Type B pancreatic cell (in vitro differentiated cells): ENCODE data around the gene GRK3. TPM values are rescaled to one million over a fixed set of nuclear protein-coding genes. Genes with fewer than 3 reads are reported as not detected.

ENCODE experiments used
- DNase-seq: peaks from one replicate; pipeline ENCODE4 v3.0.0; 2021; ENCODE audit warnings: mixed read lengths; ENCODE audit not compliant: unreplicated experiment; ENCODE audit errors: extremely low spot score
- H3K27ac Mint-ChIP-seq: 2 replicates; pipeline ENCODE4 v1.8.0; 2021; ENCODE audit warnings: mild to moderate bottlenecking, mixed read lengths
- H3K27me3 Mint-ChIP-seq: 2 replicates; pipeline ENCODE4 v1.8.0; 2021; ENCODE audit warnings: mixed read lengths
- H3K36me3 Mint-ChIP-seq: 2 replicates; pipeline ENCODE4 v1.8.0; 2021; ENCODE audit warnings: mixed read lengths
- H3K4me1 Mint-ChIP-seq: one replicate; pipeline ENCODE4 v1.8.0; 2021; ENCODE audit warnings: mixed read lengths; ENCODE audit not compliant: unreplicated experiment
- H3K4me3 Mint-ChIP-seq: 2 replicates; pipeline ENCODE4 v1.8.0; 2021; ENCODE audit warnings: mild to moderate bottlenecking, mixed read lengths
- H3K9me3 Mint-ChIP-seq: 2 replicates; pipeline ENCODE4 v1.8.0; 2021; ENCODE audit warnings: mixed read lengths
- total RNA-seq: library from RNA; stranded (reverse); gene quantifications from 2 replicates; pipeline ENCODE4 v1.2.1, GENCODE V29; 2021; ENCODE audit warnings: low replicate concordance
- TF ChIP-seq, protein P1 (sequence below): fragments of 200-600 bp; sonication (generic); conservative IDR thresholded peaks from 2 replicates; pipeline ENCODE4 v1.5.0; 2021; ENCODE audit warnings: antibody characterized with exemption, mild to moderate bottlenecking

Gene GRK3
- total RNA-seq, 1 donor from 2014 or later, result 14.0 TPM

DNA sequence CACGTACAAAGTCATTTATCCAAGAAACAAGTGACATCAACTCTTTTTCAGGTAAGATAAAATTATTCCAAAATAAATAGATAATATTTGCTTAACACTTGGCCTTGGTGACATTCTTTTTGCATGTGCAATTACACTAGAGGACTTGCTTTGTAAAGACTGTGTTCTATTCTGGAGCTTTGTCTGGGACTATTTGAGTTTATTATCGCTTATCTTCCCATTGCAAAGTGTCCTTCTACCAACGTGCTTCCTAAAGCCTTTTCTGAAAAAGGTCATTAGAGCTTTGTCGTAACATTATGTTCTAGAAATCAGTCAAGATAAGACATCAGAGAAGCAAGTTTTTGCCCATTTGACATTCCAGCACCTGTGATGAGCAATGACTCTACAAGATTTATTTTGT is 99.2 kb downstream of the GRK3 start:
- Mint-ChIP-seq H3K9me3 (no peaks in the 10 kb centered on the region), H3K36me3 (peaks cover 3% of the 10 kb centered on the region), H3K4me3 (no peak overlapping the region), H3K27ac (no peak overlapping the region), H3K4me1 (peaks cover 6% of the 10 kb centered on the region), H3K27me3 (peaks cover 3% of the 10 kb centered on the region)
- TF ChIP-seq, protein P1, sequence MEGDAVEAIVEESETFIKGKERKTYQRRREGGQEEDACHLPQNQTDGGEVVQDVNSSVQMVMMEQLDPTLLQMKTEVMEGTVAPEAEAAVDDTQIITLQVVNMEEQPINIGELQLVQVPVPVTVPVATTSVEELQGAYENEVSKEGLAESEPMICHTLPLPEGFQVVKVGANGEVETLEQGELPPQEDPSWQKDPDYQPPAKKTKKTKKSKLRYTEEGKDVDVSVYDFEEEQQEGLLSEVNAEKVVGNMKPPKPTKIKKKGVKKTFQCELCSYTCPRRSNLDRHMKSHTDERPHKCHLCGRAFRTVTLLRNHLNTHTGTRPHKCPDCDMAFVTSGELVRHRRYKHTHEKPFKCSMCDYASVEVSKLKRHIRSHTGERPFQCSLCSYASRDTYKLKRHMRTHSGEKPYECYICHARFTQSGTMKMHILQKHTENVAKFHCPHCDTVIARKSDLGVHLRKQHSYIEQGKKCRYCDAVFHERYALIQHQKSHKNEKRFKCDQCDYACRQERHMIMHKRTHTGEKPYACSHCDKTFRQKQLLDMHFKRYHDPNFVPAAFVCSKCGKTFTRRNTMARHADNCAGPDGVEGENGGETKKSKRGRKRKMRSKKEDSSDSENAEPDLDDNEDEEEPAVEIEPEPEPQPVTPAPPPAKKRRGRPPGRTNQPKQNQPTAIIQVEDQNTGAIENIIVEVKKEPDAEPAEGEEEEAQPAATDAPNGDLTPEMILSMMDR, result no peak
- no peak for DNase-seq

DNA sequence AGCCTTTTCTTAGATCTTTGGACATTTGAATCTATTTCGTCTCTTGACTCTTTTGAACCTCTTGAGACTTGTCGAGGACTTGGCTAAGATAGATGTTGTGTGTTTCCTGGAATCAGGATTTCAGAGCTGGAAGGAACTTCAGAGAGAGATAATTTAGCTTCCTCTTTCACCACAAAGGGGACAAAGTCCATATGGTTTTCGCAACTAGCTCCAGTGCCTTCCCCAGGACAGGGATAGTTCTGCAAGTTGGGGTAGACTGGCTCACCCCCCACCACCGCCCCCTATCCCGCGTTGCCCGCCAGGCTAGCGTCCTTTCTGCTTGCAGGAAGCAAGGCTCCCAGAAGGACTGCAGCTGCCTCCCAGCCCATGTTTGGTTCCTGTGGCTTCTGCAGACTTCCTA is 101.8 kb downstream of the GRK3 start:
- DNase-seq, result no peak
- H3K27ac Mint-ChIP-seq, result no peak overlapping the region
- peaks cover 7% of the 10 kb centered on the region for H3K4me1 Mint-ChIP-seq

DNA sequence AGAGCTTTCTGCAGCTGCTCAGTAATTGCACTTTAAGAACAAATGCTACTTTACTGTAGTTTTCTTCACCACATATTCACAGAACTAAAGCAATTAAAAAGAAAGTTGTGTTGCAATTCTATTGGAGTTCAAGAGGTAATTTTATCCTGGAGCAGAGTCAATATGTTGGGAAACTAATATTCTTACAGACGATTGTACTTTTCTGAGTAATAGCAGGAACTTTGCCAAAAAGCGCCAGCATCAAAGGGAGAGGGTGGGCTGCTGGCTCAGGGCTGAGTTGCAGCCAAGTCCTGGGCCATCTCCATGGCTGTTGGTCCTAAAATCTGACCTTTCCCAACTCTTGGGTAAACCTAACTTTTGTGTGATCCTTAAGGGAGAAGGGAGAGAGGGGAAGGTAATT is 104.0 kb downstream of the GRK3 start:
- Mint-ChIP-seq H3K27ac (no peak overlapping the region), H3K27me3 (no peaks in the 10 kb centered on the region), H3K4me1 (peaks cover 7% of the 10 kb centered on the region), H3K36me3 (peaks cover 3% of the 10 kb centered on the region), H3K9me3 (no peaks in the 10 kb centered on the region), H3K4me3 (no peak overlapping the region)
- no peak for DNase-seq
- TF ChIP-seq, protein P1, result no peak

More for the DNA sequence above, 101.8 kb downstream of the GRK3 start:
- Mint-ChIP-seq H3K36me3 (peaks cover 3% of the 10 kb centered on the region), H3K4me3 (no peak overlapping the region), H3K9me3 (no peaks in the 10 kb centered on the region), H3K27me3 (no peaks in the 10 kb centered on the region)
- TF ChIP-seq, protein P1, result no peak

DNA sequence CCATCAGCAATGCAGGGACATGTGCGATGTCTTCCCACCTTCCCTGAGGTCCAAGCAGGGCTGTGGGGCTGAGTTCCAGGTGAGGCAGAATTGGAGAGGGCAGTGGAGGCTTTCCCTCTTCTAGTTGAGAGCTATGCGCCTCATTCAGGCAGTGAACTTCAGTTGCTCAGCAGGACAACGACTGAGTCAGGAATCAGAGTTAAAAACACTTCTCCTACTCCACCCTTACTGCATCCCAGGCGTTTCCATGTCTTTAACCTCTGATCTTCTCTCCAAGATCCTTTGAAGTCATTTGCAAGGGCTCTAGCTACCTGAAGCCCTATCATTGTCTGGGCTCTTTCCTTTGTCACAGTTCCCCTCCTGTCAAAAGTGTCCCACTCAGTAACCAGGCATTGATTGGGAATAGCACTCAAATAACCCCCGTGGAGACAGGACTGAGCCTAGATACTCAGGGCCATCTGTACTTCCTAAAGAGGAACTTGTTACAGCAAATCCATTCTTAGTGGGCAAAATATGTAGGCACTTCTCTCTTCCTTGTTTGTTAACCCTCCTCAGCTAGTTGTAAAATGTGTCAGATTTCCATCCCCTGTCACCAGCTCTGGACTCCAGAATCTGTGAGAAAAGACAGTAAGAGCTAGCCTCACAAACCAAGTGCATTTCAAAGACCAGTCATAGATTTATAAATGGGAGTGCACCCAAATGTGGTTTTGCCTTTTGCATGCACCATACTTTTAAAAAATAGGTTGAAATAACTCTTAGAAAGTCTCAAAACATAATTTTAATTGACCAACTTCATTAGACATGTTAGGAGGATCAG is 105.0 kb downstream of the GRK3 start:
- H3K27ac Mint-ChIP-seq, result no peak overlapping the region
- peaks cover 3% of the 10 kb centered on the region for H3K36me3 Mint-ChIP-seq
- H3K9me3 Mint-ChIP-seq, result no peaks in the 10 kb centered on the region
- TF ChIP-seq, protein P1, result no peak
- peaks cover 7% of the 10 kb centered on the region for H3K4me1 Mint-ChIP-seq
- no peak overlapping the region for H3K4me3 Mint-ChIP-seq
- no peaks in the 10 kb centered on the region for H3K27me3 Mint-ChIP-seq
- no peak for DNase-seq

DNA sequence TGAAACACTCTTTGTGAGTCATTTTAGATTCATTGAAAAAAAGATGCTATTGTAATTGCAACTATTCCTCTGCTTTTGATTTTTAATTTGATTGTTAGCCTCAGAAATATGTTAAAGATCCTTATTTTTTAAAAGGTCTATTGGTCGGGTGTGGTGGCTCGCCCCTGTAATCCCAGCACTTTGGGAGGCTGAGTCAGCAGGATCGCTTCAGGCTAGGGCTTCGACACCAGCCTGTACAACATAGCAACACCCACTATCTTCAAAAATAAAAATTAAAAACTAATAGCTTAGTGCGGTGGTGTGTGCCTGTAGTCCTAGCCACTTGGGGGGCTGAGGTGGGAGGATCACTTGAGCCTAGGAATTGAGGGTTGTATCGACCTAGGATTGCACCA is 105.6 kb downstream of the GRK3 start:
- H3K9me3 Mint-ChIP-seq, result no peaks in the 10 kb centered on the region
- peaks cover 7% of the 10 kb centered on the region for H3K4me1 Mint-ChIP-seq
- TF ChIP-seq, protein P1, result no peak
- H3K27ac Mint-ChIP-seq, result no peak overlapping the region
- no peaks in the 10 kb centered on the region for H3K27me3 Mint-ChIP-seq
- H3K36me3 Mint-ChIP-seq, result peaks cover under 1% of the 10 kb centered on the region
- no peak for DNase-seq
- no peak overlapping the region for H3K4me3 Mint-ChIP-seq
